ENCODE results near the gene DGUOK. TPM values are rescaled to one million over a fixed set of nuclear protein-coding genes. Genes with fewer than 3 reads are reported as not detected.

The DGUOK gene
- total RNA-seq, 1 experiment from 2014 or later, result 130 TPM

- H3K9me2 ChIP-seq (replicated peaks; ENCODE audit: insufficient read depth, low read length), result no peaks in the 10 kb centered on the region
- H4K20me1 ChIP-seq (ENCODE audit: insufficient read depth, low read depth, low read length), result peaks cover 58% of the 10 kb centered on the region
- no peak overlapping the region for H2AFZ ChIP-seq (ENCODE audit: low read length)
- no peak overlapping the region for H3K4me3 ChIP-seq (ENCODE audit: low read length)
- H3K36me3 ChIP-seq (ENCODE audit: insufficient read depth, low read length), result peaks cover 43% of the 10 kb centered on the region
- H3K79me2 ChIP-seq (ENCODE audit: low read length), result peaks cover 95% of the 10 kb centered on the region
- H3K27ac ChIP-seq (ENCODE audit: low read length), result no peak overlapping the region
- H3K4me1 ChIP-seq (ENCODE audit: low read length), result peaks cover 26% of the 10 kb centered on the region
- no peak overlapping the region for H3K4me2 ChIP-seq (ENCODE audit: low read depth, low read length, poor library complexity, severe bottlenecking)
- DNase-seq, result no peak
- H3K9ac ChIP-seq (ENCODE audit: low read length), result no peak overlapping the region
- no peaks in the 10 kb centered on the region for H3K27me3 ChIP-seq (ENCODE audit: low read length)
- no peaks in the 10 kb centered on the region for H3K9me3 ChIP-seq (ENCODE audit: low read length)
Measured at GRCh38 chr2:73931531-73932500, 5.1 kb downstream of the DGUOK start.

- Histone ChIP-seq H3K27me3 (ENCODE audit: low read length) (no peaks in the 10 kb centered on the region), H4K20me1 (ENCODE audit: insufficient read depth, low read depth, low read length) (peaks cover 69% of the 10 kb centered on the region), H3K36me3 (ENCODE audit: insufficient read depth, low read length) (peaks cover 44% of the 10 kb centered on the region), H3K79me2 (ENCODE audit: low read length) (peaks cover 95% of the 10 kb centered on the region), H3K9me2 (replicated peaks; ENCODE audit: insufficient read depth, low read length) (no peaks in the 10 kb centered on the region), H3K4me3 (ENCODE audit: low read length) (no peak overlapping the region), H3K4me2 (ENCODE audit: low read depth, low read length, poor library complexity, severe bottlenecking) (no peak overlapping the region), H3K4me1 (ENCODE audit: low read length) (peaks cover 19% of the 10 kb centered on the region), H3K9ac (ENCODE audit: low read length) (no peak overlapping the region), H3K9me3 (ENCODE audit: low read length) (no peaks in the 10 kb centered on the region), H3K27ac (ENCODE audit: low read length) (no peak overlapping the region), H2AFZ (ENCODE audit: low read length) (no peak overlapping the region)
- DNase-seq, result no peak
Measured at GRCh38 chr2:73933194-73933593, 6.5 kb downstream of the DGUOK start.

GRCh38 chr2:73935641-73936040 is 9.0 kb downstream of the DGUOK start:
- Histone ChIP-seq H3K27me3 (ENCODE audit: low read length) (no peaks in the 10 kb centered on the region), H3K9me2 (replicated peaks; ENCODE audit: insufficient read depth, low read length) (no peaks in the 10 kb centered on the region), H2AFZ (ENCODE audit: low read length) (no peak overlapping the region), H3K4me2 (ENCODE audit: low read depth, low read length, poor library complexity, severe bottlenecking) (no peak overlapping the region), H3K9me3 (ENCODE audit: low read length) (no peaks in the 10 kb centered on the region), H3K79me2 (ENCODE audit: low read length) (peaks cover 96% of the 10 kb centered on the region), H4K20me1 (ENCODE audit: insufficient read depth, low read depth, low read length) (peaks cover 80% of the 10 kb centered on the region), H3K27ac (ENCODE audit: low read length) (no peak overlapping the region), H3K9ac (ENCODE audit: low read length) (no peak overlapping the region), H3K4me3 (ENCODE audit: low read length) (no peak overlapping the region), H3K4me1 (ENCODE audit: low read length) (no peaks in the 10 kb centered on the region; the same call in none of the 2 replicates), H3K36me3 (ENCODE audit: insufficient read depth, low read length) (peaks cover 49% of the 10 kb centered on the region)
- no peak for DNase-seq

- Histone ChIP-seq H4K20me1 (ENCODE audit: insufficient read depth, low read depth, low read length) (peaks cover 71% of the 10 kb centered on the region), H3K4me2 (ENCODE audit: low read depth, low read length, poor library complexity, severe bottlenecking) (no peak overlapping the region), H3K79me2 (ENCODE audit: low read length) (peaks cover 97% of the 10 kb centered on the region), H3K27me3 (ENCODE audit: low read length) (no peaks in the 10 kb centered on the region), H3K27ac (ENCODE audit: low read length) (no peak overlapping the region), H3K9me2 (replicated peaks; ENCODE audit: insufficient read depth, low read length) (no peaks in the 10 kb centered on the region), H3K9me3 (ENCODE audit: low read length) (no peaks in the 10 kb centered on the region), H3K4me1 (ENCODE audit: low read length) (no peaks in the 10 kb centered on the region; the same call in none of the 2 replicates), H3K36me3 (ENCODE audit: insufficient read depth, low read length) (peaks cover 53% of the 10 kb centered on the region), H3K9ac (ENCODE audit: low read length) (no peak overlapping the region), H2AFZ (ENCODE audit: low read length) (no peak overlapping the region), H3K4me3 (ENCODE audit: low read length) (no peak overlapping the region)
- DNase-seq, result no peak
Measured at GRCh38 chr2:73937103-73937885, 10.6 kb downstream of the DGUOK start.

- no peak overlapping the region for H3K9ac ChIP-seq (ENCODE audit: low read length)
- H3K79me2 ChIP-seq (ENCODE audit: low read length), result peaks cover 97% of the 10 kb centered on the region
- H4K20me1 ChIP-seq (ENCODE audit: insufficient read depth, low read depth, low read length), result peaks cover 66% of the 10 kb centered on the region
- H3K9me3 ChIP-seq (ENCODE audit: low read length), result no peaks in the 10 kb centered on the region
- no peak for DNase-seq
- H3K4me1 ChIP-seq (ENCODE audit: low read length), result no peaks in the 10 kb centered on the region; the same call in none of the 2 replicates
- no peaks in the 10 kb centered on the region for H3K27me3 ChIP-seq (ENCODE audit: low read length)
- no peak overlapping the region for H3K4me2 ChIP-seq (ENCODE audit: low read depth, low read length, poor library complexity, severe bottlenecking)
- no peak overlapping the region for H3K4me3 ChIP-seq (ENCODE audit: low read length)
- no peak overlapping the region for H3K27ac ChIP-seq (ENCODE audit: low read length)
- peaks cover 48% of the 10 kb centered on the region for H3K36me3 ChIP-seq (ENCODE audit: insufficient read depth, low read length)
- H2AFZ ChIP-seq (ENCODE audit: low read length), result no peak overlapping the region
- H3K9me2 ChIP-seq (replicated peaks; ENCODE audit: insufficient read depth, low read length), result no peaks in the 10 kb centered on the region
Measured at GRCh38 chr2:73937899-73938298, 11.2 kb downstream of the DGUOK start.

GRCh38 chr2:73938718-73939352 is 12.2 kb downstream of the DGUOK start:
- Histone ChIP-seq H3K9ac (ENCODE audit: low read length) (no peak overlapping the region), H4K20me1 (ENCODE audit: insufficient read depth, low read depth, low read length) (peaks cover 64% of the 10 kb centered on the region), H3K4me3 (ENCODE audit: low read length) (no peak overlapping the region), H3K27me3 (ENCODE audit: low read length) (no peaks in the 10 kb centered on the region), H3K27ac (ENCODE audit: low read length) (no peak overlapping the region), H2AFZ (ENCODE audit: low read length) (no peak overlapping the region), H3K4me2 (ENCODE audit: low read depth, low read length, poor library complexity, severe bottlenecking) (no peak overlapping the region), H3K79me2 (ENCODE audit: low read length) (peaks cover 97% of the 10 kb centered on the region), H3K9me2 (replicated peaks; ENCODE audit: insufficient read depth, low read length) (no peaks in the 10 kb centered on the region), H3K36me3 (ENCODE audit: insufficient read depth, low read length) (peaks cover 46% of the 10 kb centered on the region), H3K9me3 (ENCODE audit: low read length) (no peaks in the 10 kb centered on the region), H3K4me1 (ENCODE audit: low read length) (no peaks in the 10 kb centered on the region; the same call in none of the 2 replicates)
- DNase-seq, result no peak

- no peak overlapping the region for H3K4me3 ChIP-seq (ENCODE audit: low read length)
- no peak for DNase-seq
- no peaks in the 10 kb centered on the region for H3K9me2 ChIP-seq (replicated peaks; ENCODE audit: insufficient read depth, low read length)
- H4K20me1 ChIP-seq (ENCODE audit: insufficient read depth, low read depth, low read length), result peaks cover 66% of the 10 kb centered on the region
- H3K4me2 ChIP-seq (ENCODE audit: low read depth, low read length, poor library complexity, severe bottlenecking), result no peak overlapping the region
- peaks cover 97% of the 10 kb centered on the region for H3K79me2 ChIP-seq (ENCODE audit: low read length)
- H3K9ac ChIP-seq (ENCODE audit: low read length), result no peak overlapping the region
- peaks cover 47% of the 10 kb centered on the region for H3K36me3 ChIP-seq (ENCODE audit: insufficient read depth, low read length)
- H2AFZ ChIP-seq (ENCODE audit: low read length), result no peak overlapping the region
- H3K27ac ChIP-seq (ENCODE audit: low read length), result no peak overlapping the region
- no peaks in the 10 kb centered on the region for H3K9me3 ChIP-seq (ENCODE audit: low read length)
- H3K27me3 ChIP-seq (ENCODE audit: low read length), result no peaks in the 10 kb centered on the region
- H3K4me1 ChIP-seq (ENCODE audit: low read length), result no peaks in the 10 kb centered on the region; the same call in none of the 2 replicates
Measured at GRCh38 chr2:73939419-73939818, 12.7 kb downstream of the DGUOK start.

Measured in Karpas-422 (cell line).